Upper lobe of right lung (tissue), 1 donor: Measurements from ENCODE around the gene OTOG. TPM values are rescaled to one million over a fixed set of nuclear protein-coding genes. Genes with fewer than 3 reads are reported as not detected.

ENCODE experiments used
- ATAC-seq: fragments of 200-7000 bp; cut with Tn5 transposase; one replicate; pipeline ENCODE4 v1.9.1; 2020; ENCODE audit warnings: mild to moderate bottlenecking, moderate library complexity
- DNase-seq: peaks from one replicate; pipeline ENCODE4 v3.0.0-alpha.2; 2020
- H3K27ac ChIP-seq: fragments of 200-600 bp; one replicate; pipeline ENCODE4 v1.8.0; 2022
- H3K27me3 ChIP-seq: fragments of 200-600 bp; one replicate; pipeline ENCODE4 v1.8.0; 2022; ENCODE audit warnings: mild to moderate bottlenecking
- H3K36me3 ChIP-seq: fragments of 200-600 bp; one replicate; pipeline ENCODE4 v1.8.0; 2022
- H3K4me1 ChIP-seq: fragments of 200-600 bp; one replicate; pipeline ENCODE4 v1.8.0; 2022
- H3K4me3 ChIP-seq: fragments of 200-600 bp; one replicate; pipeline ENCODE4 v1.8.0; 2022; ENCODE audit warnings: mild to moderate bottlenecking
- H3K9me3 ChIP-seq: fragments of 200-600 bp; one replicate; pipeline ENCODE4 v1.8.0; 2022
- intact Hi-C: fragments of 100-400 bp; cut with DNase I; formaldehyde crosslinking; loops from one replicate; pipeline ENCODE4 v1.11.0; 2022
- total RNA-seq: library from RNA; stranded (reverse); fragmentation: NEBNext Ultra II Directional; extraction: Animal tissue kit (Norgen Biotek cat#: 25700); gene quantifications from one replicate; pipeline ENCODE4 v1.2.1, GENCODE V29; 2021
- TF ChIP-seq, protein P1 (sequence below): fragments of 200-600 bp; IDR thresholded peaks from one replicate; pipeline ENCODE4 v1.8.0; 2022; ENCODE audit warnings: antibody characterized with exemption
- donor health status: DM: no; HTN: yes; CAD: no; lungs with severe emphysema.

Gene OTOG
- total RNA-seq, 1 donor from 2014 or later = not detected

DNA sequence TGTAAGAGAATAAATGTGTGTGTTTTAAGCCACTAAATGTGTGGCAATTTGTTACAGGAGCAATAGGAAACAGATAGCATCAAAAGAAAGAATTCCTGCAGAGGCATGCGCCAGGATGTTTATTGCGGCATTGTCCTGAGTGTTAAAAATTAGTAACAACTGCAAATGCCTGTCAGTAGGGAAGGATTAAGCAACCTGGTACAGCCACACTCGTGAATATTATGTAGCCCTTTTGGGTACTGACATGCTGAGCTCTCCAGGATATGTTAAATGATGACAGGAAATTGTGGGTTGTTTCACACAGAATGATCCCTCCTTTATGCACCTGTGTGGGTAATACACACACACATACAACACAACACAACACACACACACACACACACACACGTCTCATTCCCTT is 102.6 kb downstream of the OTOG start:
- TF ChIP-seq, protein P1, sequence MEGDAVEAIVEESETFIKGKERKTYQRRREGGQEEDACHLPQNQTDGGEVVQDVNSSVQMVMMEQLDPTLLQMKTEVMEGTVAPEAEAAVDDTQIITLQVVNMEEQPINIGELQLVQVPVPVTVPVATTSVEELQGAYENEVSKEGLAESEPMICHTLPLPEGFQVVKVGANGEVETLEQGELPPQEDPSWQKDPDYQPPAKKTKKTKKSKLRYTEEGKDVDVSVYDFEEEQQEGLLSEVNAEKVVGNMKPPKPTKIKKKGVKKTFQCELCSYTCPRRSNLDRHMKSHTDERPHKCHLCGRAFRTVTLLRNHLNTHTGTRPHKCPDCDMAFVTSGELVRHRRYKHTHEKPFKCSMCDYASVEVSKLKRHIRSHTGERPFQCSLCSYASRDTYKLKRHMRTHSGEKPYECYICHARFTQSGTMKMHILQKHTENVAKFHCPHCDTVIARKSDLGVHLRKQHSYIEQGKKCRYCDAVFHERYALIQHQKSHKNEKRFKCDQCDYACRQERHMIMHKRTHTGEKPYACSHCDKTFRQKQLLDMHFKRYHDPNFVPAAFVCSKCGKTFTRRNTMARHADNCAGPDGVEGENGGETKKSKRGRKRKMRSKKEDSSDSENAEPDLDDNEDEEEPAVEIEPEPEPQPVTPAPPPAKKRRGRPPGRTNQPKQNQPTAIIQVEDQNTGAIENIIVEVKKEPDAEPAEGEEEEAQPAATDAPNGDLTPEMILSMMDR = no peak
- H3K27me3 ChIP-seq = peaks cover 18% of the 10 kb centered on the region
- ATAC-seq = no peak

GRCh38 chr11:17650127-17650911 is 103.3 kb downstream of the OTOG start:
- H3K36me3 ChIP-seq = no peaks in the 10 kb centered on the region
- no peak overlapping the region for H3K27ac ChIP-seq
- H3K4me3 ChIP-seq = no peak overlapping the region
- H3K4me1 ChIP-seq = no peaks in the 10 kb centered on the region
- H3K9me3 ChIP-seq = no peaks in the 10 kb centered on the region
- intact Hi-C loops = no loop called here
- H3K27me3 ChIP-seq = peaks cover 18% of the 10 kb centered on the region
- ATAC-seq = no peak
- TF ChIP-seq, protein P1 = no peak
- DNase-seq = no peak

More for the DNA sequence above, 102.6 kb downstream of the OTOG start:
- DNase-seq = no peak
- H3K36me3 ChIP-seq = no peaks in the 10 kb centered on the region
- H3K9me3 ChIP-seq = no peaks in the 10 kb centered on the region
- H3K27ac ChIP-seq = no peak overlapping the region
- intact Hi-C loops = no loop called here
- H3K4me3 ChIP-seq = no peak overlapping the region
- H3K4me1 ChIP-seq = no peaks in the 10 kb centered on the region

DNA sequence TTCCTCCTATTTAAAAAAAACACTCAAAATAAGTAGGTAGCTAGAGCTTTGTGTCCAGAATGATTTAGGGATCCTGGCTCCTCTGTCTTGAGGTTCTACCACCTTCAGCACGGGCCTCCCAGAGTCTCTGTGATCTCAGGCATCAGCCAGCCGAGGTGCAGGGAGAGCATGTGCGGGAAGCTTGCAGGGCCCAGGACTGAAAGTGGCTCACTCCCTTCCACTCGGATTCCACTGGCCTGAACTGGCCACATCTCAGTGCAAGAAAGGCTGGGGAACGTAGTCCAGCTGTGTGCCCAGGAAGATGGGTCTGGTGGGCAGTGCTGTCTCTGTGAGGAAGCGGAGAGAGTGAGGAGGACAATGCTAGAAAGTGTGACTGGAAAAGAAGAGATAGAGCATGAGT is 104.0 kb downstream of the OTOG start:
- H3K36me3 ChIP-seq = no peaks in the 10 kb centered on the region

GRCh38 chr11:17651681-17652080 is 104.6 kb downstream of the OTOG start:
- no peaks in the 10 kb centered on the region for H3K36me3 ChIP-seq
- H3K27me3 ChIP-seq = peaks cover 18% of the 10 kb centered on the region
- TF ChIP-seq, protein P1 = no peak
- H3K4me1 ChIP-seq = no peaks in the 10 kb centered on the region
- no peak overlapping the region for H3K27ac ChIP-seq
- no peak for DNase-seq
- no peak overlapping the region for H3K4me3 ChIP-seq
- intact Hi-C loops = no loop called here
- no peak for ATAC-seq
- H3K9me3 ChIP-seq = no peaks in the 10 kb centered on the region

More for the DNA sequence above, 104.0 kb downstream of the OTOG start:
- no peaks in the 10 kb centered on the region for H3K4me1 ChIP-seq
- intact Hi-C loops = no loop called here
- TF ChIP-seq, protein P1 = no peak
- H3K4me3 ChIP-seq = no peak overlapping the region
- no peak for DNase-seq
- ATAC-seq = no peak
- peaks cover 18% of the 10 kb centered on the region for H3K27me3 ChIP-seq
- no peaks in the 10 kb centered on the region for H3K9me3 ChIP-seq
- H3K27ac ChIP-seq = no peak overlapping the region

DNA sequence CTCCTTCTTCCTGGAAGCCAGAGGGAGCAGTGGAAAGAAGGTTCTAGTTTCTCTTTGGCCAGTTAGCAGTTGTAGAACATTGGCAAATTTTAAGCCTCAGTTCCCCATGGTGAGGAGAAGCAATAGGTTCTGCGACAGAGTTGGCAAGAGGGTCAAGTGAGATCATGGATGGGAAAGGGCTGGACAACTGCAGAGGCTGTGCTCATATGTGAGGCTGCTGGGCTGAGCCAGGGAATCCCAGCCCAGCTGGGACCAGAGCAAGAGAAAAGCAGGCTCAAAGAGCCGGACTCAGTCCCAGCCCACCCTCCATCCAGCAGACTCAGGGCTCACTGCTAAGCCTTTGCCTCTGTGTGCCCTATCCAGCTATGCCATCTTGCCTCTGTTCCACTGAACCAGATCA is 105.5 kb downstream of the OTOG start:
- Histone ChIP-seq H3K27me3 (peaks cover 18% of the 10 kb centered on the region), H3K9me3 (no peaks in the 10 kb centered on the region), H3K27ac (no peak overlapping the region), H3K36me3 (no peaks in the 10 kb centered on the region), H3K4me3 (no peak overlapping the region), H3K4me1 (no peaks in the 10 kb centered on the region)
- TF ChIP-seq, protein P1 = no peak
- no peak for DNase-seq
- ATAC-seq = no peak
- intact Hi-C loops = no loop called here
